ENCODE measurements around the gene NFATC2. TPM values are rescaled to one million over a fixed set of nuclear protein-coding genes. Genes with fewer than 3 reads are reported as not detected.

NFATC2 gene
- total and polyA plus RNA-seq, 12 donors = 0.61 to 7.7 (median 4.0) TPM

DNA sequence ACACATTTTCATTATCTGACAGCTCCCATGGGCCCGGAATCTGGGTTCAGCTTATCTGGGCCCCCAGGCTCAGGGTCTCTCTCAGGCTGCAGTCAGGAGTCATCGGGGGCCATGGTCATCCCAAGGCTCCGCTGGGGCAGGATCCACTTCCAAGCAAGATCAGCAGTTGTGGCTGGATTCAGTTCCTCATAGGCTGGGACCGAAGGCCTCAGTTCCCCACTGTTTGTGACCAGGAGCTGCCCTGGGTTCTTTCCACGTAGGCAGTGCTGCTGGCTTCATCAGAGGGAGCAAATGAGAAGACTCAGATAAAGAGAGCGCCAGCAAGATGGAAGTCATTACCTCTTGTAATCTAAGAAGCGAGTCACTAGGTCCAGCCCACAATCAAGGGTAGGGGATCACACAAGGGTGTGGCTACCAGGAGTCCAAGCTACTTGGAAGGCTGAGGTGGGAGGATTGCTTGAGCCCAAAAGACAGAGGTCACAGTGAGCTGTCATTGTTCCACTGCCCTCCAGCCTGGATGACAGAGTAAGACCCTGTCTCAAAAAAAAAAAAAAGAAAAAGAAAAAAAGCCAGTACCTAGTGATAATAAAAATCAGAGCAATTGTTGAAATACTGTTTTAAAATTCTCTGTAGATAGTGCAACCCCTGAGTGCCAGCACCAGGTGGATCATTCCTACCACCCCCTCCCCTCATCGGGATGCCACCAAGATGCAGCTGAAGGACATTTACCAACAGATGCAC is 162.7 kb downstream of the NFATC2 start:
- Histone ChIP-seq H3K9me3 (replicated peaks in 1 of 3) (no peaks in the 10 kb centered on the region), H3K36me3 (replicated peaks in 1 of 2) (no peaks in the 10 kb centered on the region), H3K27ac (no peak overlapping the region), H3K27me3 (no peaks in the 10 kb centered on the region), H3K4me3 (no peak overlapping the region), H3K4me1 (replicated peaks in 1 of 2) (no peaks in the 10 kb centered on the region)
- DNase-seq = no peak
- no peak for TF ChIP-seq POLR2A (IDR thresholded peaks at IDR 0.05)
- TF ChIP-seq, protein P1, sequence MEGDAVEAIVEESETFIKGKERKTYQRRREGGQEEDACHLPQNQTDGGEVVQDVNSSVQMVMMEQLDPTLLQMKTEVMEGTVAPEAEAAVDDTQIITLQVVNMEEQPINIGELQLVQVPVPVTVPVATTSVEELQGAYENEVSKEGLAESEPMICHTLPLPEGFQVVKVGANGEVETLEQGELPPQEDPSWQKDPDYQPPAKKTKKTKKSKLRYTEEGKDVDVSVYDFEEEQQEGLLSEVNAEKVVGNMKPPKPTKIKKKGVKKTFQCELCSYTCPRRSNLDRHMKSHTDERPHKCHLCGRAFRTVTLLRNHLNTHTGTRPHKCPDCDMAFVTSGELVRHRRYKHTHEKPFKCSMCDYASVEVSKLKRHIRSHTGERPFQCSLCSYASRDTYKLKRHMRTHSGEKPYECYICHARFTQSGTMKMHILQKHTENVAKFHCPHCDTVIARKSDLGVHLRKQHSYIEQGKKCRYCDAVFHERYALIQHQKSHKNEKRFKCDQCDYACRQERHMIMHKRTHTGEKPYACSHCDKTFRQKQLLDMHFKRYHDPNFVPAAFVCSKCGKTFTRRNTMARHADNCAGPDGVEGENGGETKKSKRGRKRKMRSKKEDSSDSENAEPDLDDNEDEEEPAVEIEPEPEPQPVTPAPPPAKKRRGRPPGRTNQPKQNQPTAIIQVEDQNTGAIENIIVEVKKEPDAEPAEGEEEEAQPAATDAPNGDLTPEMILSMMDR (IDR thresholded peaks at IDR 0.05) = no peak
- intact Hi-C loops (cut with DNase I) = loop anchor here in 1 of 2 donors (10.0 kb wide), 1 partner anchor 85 kb away; no protein-coding TSS in a partner anchor
- 81 to 87% (median 86%) methylated on average over 6 to 8 of the region's 8 CpGs for WGBS, 4 donors

DNA sequence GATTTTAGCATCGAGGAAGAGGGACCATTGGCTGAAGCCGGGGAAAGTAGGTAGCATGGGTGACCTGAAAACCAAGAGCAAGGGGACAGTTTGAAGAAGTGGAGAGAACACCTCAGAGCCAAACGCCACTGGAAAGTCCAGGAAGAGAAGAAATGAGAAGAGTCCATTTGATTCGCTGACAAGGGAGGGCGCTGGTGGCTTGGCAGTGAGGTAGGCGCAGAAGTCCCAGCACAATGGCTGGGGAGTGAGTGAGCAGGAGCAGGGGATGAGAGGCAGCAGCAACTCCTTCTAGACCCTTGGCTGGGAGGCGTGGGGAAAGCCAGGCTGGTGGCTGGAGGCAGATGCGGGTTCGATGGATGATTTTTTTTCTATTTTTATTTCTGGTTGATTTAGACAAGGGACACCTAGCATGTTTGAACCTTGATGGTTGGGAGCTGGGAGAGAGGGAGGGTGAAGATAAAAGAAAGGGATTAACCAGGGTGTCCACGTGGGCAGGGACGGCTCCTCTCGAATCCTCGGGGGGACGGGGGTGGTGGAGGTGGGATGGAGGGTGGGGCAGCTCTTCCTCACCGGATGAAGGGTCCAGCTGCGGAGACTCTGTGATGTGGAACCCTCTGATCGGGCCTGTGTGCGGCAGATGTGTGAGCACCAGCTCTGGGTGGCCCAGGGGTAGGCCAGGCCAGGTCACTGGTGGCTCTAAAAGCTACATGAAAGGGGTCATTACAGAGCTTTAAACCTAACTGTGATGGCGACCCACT is 164.2 kb downstream of the NFATC2 start:
- H3K9me3 ChIP-seq (replicated peaks in 1 of 3) = no peaks in the 10 kb centered on the region
- no peak for DNase-seq
- intact Hi-C loops (cut with DNase I) = no loop called here
- no peaks in the 10 kb centered on the region for H3K27me3 ChIP-seq
- H3K27ac ChIP-seq = no peak overlapping the region
- no peak overlapping the region for H3K4me3 ChIP-seq
- no peaks in the 10 kb centered on the region for H3K36me3 ChIP-seq (replicated peaks in 1 of 2)
- H3K4me1 ChIP-seq (replicated peaks in 1 of 2) = no peaks in the 10 kb centered on the region
- TF ChIP-seq, protein P1 (IDR thresholded peaks at IDR 0.05) = no peak
- no peak for TF ChIP-seq POLR2A (IDR thresholded peaks at IDR 0.05)
- 93 to 97% (median 96%) methylated on average over 17 to 19 of the region's 19 CpGs for WGBS, 4 donors

DNA sequence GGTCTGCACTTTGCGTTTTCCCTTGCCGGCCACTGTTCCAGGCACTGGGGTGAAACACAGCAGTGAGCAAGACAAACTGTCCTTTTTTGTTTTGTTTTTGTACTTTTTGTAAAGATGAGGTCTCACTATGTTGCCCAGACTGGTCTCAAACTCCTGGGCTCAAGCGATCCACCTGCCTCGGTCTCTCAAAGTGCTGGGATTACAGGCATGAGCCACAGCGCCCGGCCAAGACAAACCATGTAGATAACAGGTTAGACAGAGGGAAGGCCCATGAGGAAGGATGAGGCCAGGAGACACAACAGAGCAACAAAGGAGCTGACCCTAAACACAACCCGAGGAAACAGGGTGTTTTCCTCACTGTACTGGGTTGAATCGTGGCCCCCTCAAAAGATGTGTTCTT is 165.4 kb downstream of the NFATC2 start:
- 88 to 95% (median 91%) methylated on average over 8 of the region's 8 CpGs for WGBS, 4 donors
- intact Hi-C loops (cut with DNase I) = no loop called here
- no peaks in the 10 kb centered on the region for H3K4me1 ChIP-seq (replicated peaks in 1 of 2)
- H3K27me3 ChIP-seq = no peaks in the 10 kb centered on the region
- H3K4me3 ChIP-seq = no peak overlapping the region
- no peak for TF ChIP-seq POLR2A (IDR thresholded peaks at IDR 0.05)
- TF ChIP-seq, protein P1 (IDR thresholded peaks at IDR 0.05) = no peak
- no peaks in the 10 kb centered on the region for H3K9me3 ChIP-seq (replicated peaks in 1 of 3)
- DNase-seq = no peak
- H3K27ac ChIP-seq = no peak overlapping the region
- H3K36me3 ChIP-seq (replicated peaks in 1 of 2) = no peaks in the 10 kb centered on the region

DNA sequence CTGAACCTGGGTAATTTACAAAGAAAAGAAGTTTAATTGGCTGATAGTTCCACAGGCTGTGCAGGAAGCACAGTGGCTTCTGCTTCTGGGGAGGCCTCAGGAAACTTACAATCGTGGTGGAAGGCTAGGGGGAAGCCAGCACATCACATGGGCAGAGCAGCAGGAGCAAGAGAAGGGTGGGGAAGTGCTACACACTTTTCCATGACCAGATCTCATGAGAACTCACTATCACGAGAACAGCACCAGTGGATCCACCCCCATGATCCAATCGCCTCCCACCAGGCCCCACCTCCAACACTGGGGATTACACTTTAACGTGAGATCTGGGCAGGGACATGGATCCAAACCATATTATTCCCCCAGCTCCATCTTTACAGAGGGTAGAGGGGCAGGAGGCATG is 166.4 kb downstream of the NFATC2 start:
- intact Hi-C loops (cut with DNase I) = no loop called here
- H3K9me3 ChIP-seq (replicated peaks in 1 of 3) = no peaks in the 10 kb centered on the region
- no peak for TF ChIP-seq POLR2A (IDR thresholded peaks at IDR 0.05)
- WGBS, 4 donors = 55 to 75% (median 67%) methylated on average over 4 of the region's 4 CpGs
- DNase-seq = no peak
- no peak overlapping the region for H3K27ac ChIP-seq
- H3K36me3 ChIP-seq (replicated peaks in 1 of 2) = no peaks in the 10 kb centered on the region
- no peaks in the 10 kb centered on the region for H3K4me1 ChIP-seq (replicated peaks in 1 of 2)
- no peaks in the 10 kb centered on the region for H3K27me3 ChIP-seq
- no peak overlapping the region for H3K4me3 ChIP-seq
